HG02610 (cell line): ENCODE data around the gene PLCD3.
"Not testable (repeated sequence)": the region's sequence is repeated elsewhere in the genome, so short reads cannot be mapped to it uniquely, and the experiment has no call there.

ENCODE experiments used
- ATAC-seq: cut with Tn5 transposase; IDR thresholded peaks from one replicate; pipeline ENCODE4 v1.9.1; 2021; ENCODE audit warnings: mild to moderate bottlenecking, moderate library complexity; ENCODE audit not compliant: unreplicated experiment

PLCD3 gene

GRCh38 chr17:45135978-45136791 is 3.9 kb upstream of the PLCD3 start:
- no peak for ATAC-seq

GRCh38 chr17:45135192-45135977 is 3.1 kb upstream of the PLCD3 start, which contains the start of gene ACBD4:
TSS of gene ACBD4 (plus strand) at chr17:45135687. CDS start at chr17:45136145, 458 bp downstream.
- peak; percentile 87 for ATAC-seq

- ATAC-seq = peak; percentile 36
Measured at GRCh38 chr17:45132572-45133463, 503 bp upstream of the PLCD3 start.

GRCh38 chr17:45131616-45132319 is 547 bp downstream of the PLCD3 start:
- ATAC-seq = no peak

GRCh38 chr17:45130681-45131615 is 1.4 kb downstream of the PLCD3 start:
- ATAC-seq = no peak

GRCh38 chr17:45129940-45130680 is 2.2 kb downstream of the PLCD3 start:
- ATAC-seq = no peak

GRCh38 chr17:45129426-45129939 is 2.8 kb downstream of the PLCD3 start:
- no peak for ATAC-seq

GRCh38 chr17:45128989-45129388 is 3.3 kb downstream of the PLCD3 start:
- no peak for ATAC-seq

GRCh38 chr17:45128331-45128730 is 4.0 kb downstream of the PLCD3 start:
- no peak for ATAC-seq

- no peak for ATAC-seq
Measured at GRCh38 chr17:45127548-45128300, 4.6 kb downstream of the PLCD3 start.

- ATAC-seq = no peak
Measured at GRCh38 chr17:45127207-45127547, 5.1 kb downstream of the PLCD3 start.

GRCh38 chr17:45125509-45125908 is 6.8 kb downstream of the PLCD3 start:
- no peak for ATAC-seq

GRCh38 chr17:45124797-45125122 is 7.6 kb downstream of the PLCD3 start:
- ATAC-seq = not testable (repeated sequence)

- ATAC-seq = no peak
Measured at GRCh38 chr17:45123930-45124796, 8.2 kb downstream of the PLCD3 start.

- no peak for ATAC-seq
Measured at GRCh38 chr17:45123076-45123770, 9.1 kb downstream of the PLCD3 start.

- no peak for ATAC-seq
Measured at GRCh38 chr17:45121055-45121454, 11.3 kb downstream of the PLCD3 start.
